Effector memory CD4-positive, alpha-beta T cell (primary cell): ENCODE measurements around the gene NAA38.

ENCODE experiments used
- DNase-seq, 3 donors: peaks; one replicate each; pipeline ENCODE4 v3.0.0-alpha.2; 2020
- H3K27ac ChIP-seq: 2 replicates; pipeline ENCODE4 v1.7.0; 2013; ENCODE audit warnings: mild to moderate bottlenecking, low read length, moderate library complexity; ENCODE audit not compliant: insufficient read depth, poor library complexity, severe bottlenecking
- H3K27me3 ChIP-seq: replicated peaks from 2 replicates; pipeline ENCODE4 v1.7.0; 2013; ENCODE audit warnings: mild to moderate bottlenecking, low read length; ENCODE audit not compliant: insufficient read depth, control insufficient read depth, poor library complexity, severe bottlenecking
- H3K36me3 ChIP-seq: 2 replicates; pipeline ENCODE4 v1.7.0; 2013; ENCODE audit warnings: mild to moderate bottlenecking, low read length, moderate library complexity; ENCODE audit not compliant: control insufficient read depth, insufficient read depth
- H3K4me1 ChIP-seq: 2 replicates; pipeline ENCODE4 v1.7.0; 2013; ENCODE audit warnings: low read length, mild to moderate bottlenecking; ENCODE audit not compliant: control insufficient read depth, insufficient read depth, poor library complexity, severe bottlenecking
- H3K4me3 ChIP-seq: 2 replicates; pipeline ENCODE4 v1.7.0; 2013; ENCODE audit warnings: low read length, low read depth, mild to moderate bottlenecking; ENCODE audit not compliant: insufficient read depth, poor library complexity, severe bottlenecking
- H3K9me3 ChIP-seq: 2 replicates; pipeline ENCODE4 v1.7.0; 2013; ENCODE audit warnings: mild to moderate bottlenecking, low read length, moderate library complexity; ENCODE audit not compliant: control insufficient read depth

The NAA38 gene

DNA sequence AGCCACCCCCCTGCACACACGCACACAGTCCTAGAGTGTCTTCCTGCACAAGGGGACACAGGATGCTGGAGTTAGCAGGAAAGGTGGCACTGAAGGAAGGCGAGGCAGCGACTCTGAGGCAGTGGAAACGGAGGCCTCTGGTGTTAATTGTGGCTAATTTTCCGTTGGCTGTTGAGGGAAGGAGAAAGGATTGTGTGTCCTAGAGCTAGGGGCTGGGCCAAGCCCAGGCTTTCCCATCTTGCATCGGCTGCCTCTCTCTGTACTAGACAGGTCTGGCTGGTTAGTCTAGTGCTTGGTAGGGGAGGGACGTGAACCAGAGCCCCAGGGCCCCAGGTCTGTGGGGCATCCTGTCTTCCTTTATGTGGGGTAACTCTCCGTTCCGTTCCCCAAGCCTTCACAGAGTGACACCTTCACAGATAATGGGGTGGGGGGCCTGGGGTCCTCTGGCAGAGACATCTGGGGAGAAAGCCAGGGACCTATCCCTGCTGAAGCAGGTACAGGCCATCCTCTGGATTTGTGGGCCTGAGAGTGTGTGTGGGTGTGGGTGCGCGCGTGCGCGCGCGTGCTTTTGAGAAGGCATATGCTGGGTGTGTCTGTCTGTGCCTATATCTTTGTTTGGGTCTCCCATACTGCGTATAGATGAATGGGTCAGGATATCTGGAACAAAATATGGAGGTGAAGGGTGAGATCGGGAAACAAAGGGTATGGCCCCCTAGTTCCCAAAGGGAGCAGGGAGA is 31.0 kb upstream of the NAA38 start, which contains the start of gene CHD3:
TSS of gene CHD3 (plus strand) at position 606 of the 737 bp plus-strand sequence. CDS start 212 bp downstream, outside the sequence.
- Histone ChIP-seq H3K9me3 (no peaks in the 10 kb centered on the region), H3K36me3 (peaks cover 16% of the 10 kb centered on the region), H3K4me3 (peak within 1 kb of the TSS; percentile 79), H3K4me1 (peaks cover 20% of the 10 kb centered on the region), H3K27ac (peak within 1 kb of the TSS; percentile 87), H3K27me3 (no peaks in the 10 kb centered on the region)
- DNase-seq: peak in 2 of 3 donors; percentile 16 to 17

DNA sequence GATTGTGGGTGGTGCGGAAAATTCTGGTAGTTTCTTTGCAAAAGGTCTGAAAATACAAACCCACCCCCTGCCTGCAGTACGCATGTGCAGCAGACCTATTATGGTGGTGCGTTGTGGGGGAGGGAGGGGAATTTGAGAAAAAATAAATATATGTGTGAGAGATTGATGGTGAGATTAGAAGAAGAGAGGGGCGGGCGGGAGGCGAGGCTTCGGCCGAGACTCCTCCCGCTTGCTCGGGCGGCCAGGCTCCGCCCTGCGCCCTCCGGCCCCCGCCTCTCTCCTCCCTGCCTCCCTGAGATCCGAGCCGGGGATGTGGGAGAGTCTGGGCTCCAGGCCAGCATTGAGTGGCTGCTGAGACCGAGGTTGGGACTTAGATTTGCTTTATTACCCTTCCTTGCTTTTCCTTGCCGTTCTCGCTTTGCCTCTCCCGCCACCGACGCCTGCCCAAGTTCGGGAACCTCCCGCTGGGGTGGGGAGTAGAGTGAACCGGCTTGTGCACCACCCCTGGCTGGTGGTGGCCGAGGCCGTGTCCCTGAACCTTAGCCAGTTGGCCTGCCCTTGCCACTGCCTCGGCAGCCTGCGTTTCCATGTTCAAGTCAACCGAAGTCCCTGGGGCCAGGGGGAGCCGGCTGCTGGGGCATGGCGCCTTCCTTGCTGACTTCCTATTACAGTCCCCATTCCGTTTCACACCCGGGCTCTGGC is 30.3 kb upstream of the NAA38 start:
- Histone ChIP-seq H3K4me1 (peaks cover 20% of the 10 kb centered on the region), H3K36me3 (peaks cover 12% of the 10 kb centered on the region), H3K4me3 (peak overlapping the region; percentile 79), H3K27ac (peak overlapping the region; percentile 87), H3K9me3 (no peaks in the 10 kb centered on the region), H3K27me3 (no peaks in the 10 kb centered on the region)
- peak; percentile 74 to 84 (median 84) for DNase-seq

DNA sequence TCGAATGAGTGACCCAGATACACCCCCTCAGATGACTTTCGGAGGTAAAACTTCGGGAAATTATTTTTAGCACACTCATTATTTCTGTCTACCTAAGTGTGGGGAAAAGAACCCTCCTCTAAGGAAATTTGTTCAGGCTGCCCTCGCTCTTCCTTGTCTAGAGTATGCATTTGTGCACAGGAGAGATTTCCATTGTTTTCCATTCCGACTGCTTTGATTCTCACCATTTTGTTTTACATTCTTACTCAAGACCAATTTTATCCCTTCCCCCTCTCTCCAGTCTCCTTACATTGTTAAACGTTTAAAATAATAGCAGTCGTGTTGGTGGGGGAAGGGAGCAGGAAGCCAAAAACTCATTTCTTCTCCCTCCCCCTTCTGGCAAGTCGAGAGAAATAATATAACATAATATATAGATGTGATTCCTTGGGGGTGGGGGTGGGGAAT is 29.7 kb upstream of the NAA38 start:
- Histone ChIP-seq H3K9me3 (no peaks in the 10 kb centered on the region), H3K27me3 (no peaks in the 10 kb centered on the region), H3K4me1 (peaks cover 20% of the 10 kb centered on the region), H3K27ac (peak overlapping the region; percentile 87), H3K4me3 (peak overlapping the region; percentile 79), H3K36me3 (peaks cover 12% of the 10 kb centered on the region)
- no peak for DNase-seq

DNA sequence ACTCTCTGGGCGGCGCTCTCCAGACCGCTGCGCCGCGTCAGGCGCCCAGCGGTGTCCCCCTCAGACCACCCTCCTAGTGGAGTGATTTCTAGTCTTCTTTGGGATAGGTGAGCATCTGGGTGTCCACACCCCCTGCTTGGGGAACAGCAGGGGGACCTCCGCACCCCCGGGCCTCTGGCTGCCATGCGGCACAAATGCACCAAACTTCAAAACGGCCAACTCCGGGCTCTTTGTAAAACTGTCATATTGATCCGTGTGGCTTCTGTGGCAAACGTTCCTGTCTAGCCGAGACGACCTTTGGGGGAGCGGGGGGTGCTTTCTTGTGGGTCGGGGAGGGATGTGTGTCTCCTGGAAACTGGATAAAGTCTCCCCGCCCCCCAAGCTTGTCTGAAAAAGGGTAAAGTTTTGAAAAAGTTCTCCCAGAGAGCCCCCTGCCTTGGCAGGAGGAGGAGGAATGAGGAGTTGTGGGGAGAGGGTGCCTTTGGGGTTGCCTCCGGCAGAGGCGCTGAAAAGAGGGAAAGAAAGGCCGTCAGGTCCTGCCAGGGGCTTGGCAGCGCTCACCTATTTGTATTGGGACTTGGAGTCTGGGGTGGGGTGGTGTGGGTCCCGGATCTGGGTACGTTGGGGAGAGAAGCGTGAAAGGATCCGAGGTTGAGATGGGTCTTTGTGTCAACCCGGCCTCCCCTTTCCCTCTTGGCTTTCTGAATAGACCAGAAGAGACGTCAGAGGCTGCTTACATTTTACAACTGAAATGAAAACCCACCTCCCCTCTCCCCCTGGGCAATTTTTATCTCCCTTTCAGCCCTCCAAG is 29.1 kb upstream of the NAA38 start:
- H3K27ac ChIP-seq: peak overlapping the region; percentile 87
- no peaks in the 10 kb centered on the region for H3K9me3 ChIP-seq
- H3K4me1 ChIP-seq: peaks cover 20% of the 10 kb centered on the region
- H3K27me3 ChIP-seq: no peaks in the 10 kb centered on the region
- peaks cover 12% of the 10 kb centered on the region for H3K36me3 ChIP-seq
- DNase-seq: peak; percentile 61 to 71 (median 66)
- peak overlapping the region; percentile 79 for H3K4me3 ChIP-seq

DNA sequence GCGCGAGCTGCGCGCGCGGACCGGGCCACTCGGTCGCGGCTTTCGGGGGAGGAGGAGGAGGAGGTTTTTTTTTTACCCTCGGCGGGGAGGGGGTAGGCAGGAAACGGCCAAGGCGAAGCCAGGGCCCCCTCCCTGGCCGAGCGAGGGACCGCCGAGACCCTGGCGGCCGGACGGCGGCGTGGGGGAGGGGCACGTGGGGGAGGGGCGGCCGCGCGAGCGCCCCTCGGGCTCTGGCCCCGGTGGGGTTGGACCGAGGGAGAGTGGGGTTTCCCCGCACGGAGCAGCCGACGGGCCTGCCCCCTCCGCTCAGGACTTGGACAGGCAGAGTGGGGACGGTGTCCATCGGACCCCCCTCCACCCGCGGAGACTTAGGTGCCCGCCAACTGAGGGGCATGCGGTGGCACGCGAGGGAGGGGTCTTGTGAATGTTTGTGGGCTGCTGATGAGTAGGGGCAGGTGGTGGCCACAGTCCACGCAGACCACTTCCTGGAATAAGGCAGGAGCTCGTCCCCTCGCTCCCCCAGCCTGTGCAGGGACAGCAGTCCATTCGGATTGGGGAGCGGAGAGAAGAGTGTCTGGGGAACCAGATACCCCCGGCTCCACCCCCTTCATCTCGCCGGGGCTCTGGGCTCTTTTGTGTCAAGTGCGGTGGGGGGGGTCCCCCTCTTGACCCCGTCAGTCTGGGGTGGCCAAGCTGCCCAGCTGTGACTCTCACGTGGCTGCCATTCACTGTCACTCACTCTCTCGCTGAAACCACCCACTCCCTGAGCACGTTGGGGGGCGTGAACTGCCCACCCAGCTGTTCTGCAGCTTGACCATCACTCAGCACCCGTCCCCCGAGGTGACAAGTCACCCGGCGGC is 28.2 kb upstream of the NAA38 start:
- DNase-seq: peak; percentile 11 to 27 (median 17)
- peak overlapping the region; percentile 79 for H3K4me3 ChIP-seq
- no peaks in the 10 kb centered on the region for H3K27me3 ChIP-seq
- peaks cover 4% of the 10 kb centered on the region for H3K36me3 ChIP-seq
- peaks cover 20% of the 10 kb centered on the region for H3K4me1 ChIP-seq
- peak overlapping the region; percentile 87 for H3K27ac ChIP-seq
- H3K9me3 ChIP-seq: no peaks in the 10 kb centered on the region

DNA sequence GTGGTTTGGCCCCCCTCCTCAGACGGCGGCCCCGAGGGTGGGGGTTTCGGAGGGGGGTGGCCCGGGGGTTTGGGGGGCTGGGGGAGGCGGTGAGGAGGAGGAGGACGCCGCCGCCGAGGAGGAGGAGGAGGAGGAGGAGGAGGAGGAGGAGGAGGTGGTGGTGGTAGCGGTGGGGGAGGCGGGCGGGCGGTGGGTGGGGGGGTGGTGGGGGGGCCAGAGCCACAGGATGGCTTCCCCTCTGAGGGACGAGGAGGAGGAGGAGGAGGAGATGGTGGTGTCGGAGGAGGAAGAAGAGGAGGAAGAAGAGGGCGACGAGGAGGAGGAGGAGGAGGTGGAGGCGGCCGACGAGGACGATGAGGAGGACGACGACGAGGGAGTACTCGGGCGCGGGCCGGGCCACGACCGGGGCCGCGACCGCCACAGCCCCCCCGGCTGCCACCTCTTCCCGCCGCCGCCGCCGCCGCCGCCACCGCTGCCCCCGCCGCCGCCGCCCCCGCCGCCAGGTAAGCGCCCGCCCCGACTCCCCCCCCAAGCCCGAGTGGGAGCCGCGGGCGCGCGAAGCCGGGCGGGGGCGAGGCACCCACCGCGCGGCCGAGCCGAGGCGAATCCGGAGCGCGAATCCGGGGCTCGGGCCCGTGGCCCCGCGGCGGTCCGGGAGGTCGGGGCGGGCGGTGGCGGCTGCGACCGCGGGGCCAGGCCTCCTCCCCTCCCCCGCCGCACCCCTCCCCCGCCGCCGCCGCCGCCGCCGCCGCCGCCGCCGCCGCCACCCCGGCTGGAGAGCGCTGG is 27.4 kb upstream of the NAA38 start:
- H3K36me3 ChIP-seq: no peaks in the 10 kb centered on the region
- H3K9me3 ChIP-seq: no peaks in the 10 kb centered on the region
- H3K27me3 ChIP-seq: no peaks in the 10 kb centered on the region
- DNase-seq: peak; percentile 26 to 43 (median 27)
- no peak overlapping the region for H3K4me3 ChIP-seq
- peaks cover 20% of the 10 kb centered on the region for H3K4me1 ChIP-seq
- peak overlapping the region; percentile 87 for H3K27ac ChIP-seq

DNA sequence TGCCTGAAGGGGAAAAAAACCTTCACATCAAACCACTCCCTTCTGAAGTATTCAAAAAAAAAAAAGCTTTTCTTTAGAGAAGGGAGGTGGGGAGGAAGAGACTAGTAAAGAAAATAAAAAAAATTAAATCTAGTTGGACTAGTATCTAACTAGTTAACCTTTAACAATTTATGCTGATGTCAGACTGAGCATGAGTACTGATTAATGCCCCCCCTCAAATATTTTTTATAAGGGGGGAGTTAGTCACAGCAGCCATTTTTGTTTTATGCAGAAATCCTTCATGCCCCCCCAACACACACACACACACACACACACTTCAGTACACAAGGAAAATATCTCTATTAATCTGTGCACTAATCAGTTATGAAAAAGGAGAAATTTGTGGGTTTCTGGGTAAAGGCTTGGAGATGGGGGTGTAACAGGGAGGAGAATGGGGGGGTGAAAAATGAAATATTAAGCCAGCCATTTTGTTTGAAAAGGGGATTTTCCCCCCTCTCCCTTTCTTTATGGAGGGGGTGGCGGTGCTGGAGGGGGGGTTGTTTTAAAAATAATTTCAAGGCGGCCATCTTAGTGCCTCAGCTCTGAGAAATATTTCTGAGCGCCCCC is 26.5 kb upstream of the NAA38 start:
- H3K27ac ChIP-seq: peak overlapping the region; percentile 47
- H3K4me1 ChIP-seq: peaks cover 14% of the 10 kb centered on the region
- H3K36me3 ChIP-seq: no peaks in the 10 kb centered on the region
- peak overlapping the region; percentile 10 for H3K4me3 ChIP-seq
- H3K27me3 ChIP-seq: no peaks in the 10 kb centered on the region
- peak; percentile 18 to 30 (median 27) for DNase-seq
- no peaks in the 10 kb centered on the region for H3K9me3 ChIP-seq

DNA sequence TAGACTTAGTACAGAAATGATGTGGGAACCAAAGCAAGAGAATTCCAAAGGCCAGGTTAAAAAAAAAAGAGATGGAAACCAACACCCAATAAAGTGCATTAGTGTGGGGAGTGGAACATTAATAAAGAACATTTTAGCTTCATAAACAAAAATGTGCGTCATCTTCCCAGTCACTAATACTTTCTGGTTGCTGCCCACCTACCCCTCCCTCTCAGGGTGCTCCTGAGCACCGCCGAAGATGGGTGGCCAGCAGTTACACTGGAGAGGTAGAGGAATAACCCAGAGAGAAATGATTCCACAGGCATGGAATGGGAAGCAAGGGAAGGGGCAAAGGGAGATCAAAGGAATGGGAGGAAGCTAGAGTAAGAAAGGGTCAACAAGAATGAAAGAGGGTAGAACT is 25.3 kb upstream of the NAA38 start:
- DNase-seq: no peak
- Histone ChIP-seq H3K4me3 (no peak overlapping the region), H3K27me3 (no peaks in the 10 kb centered on the region), H3K27ac (no peak overlapping the region), H3K36me3 (no peaks in the 10 kb centered on the region), H3K9me3 (no peaks in the 10 kb centered on the region), H3K4me1 (peaks cover 10% of the 10 kb centered on the region)
